H1 (cell line): Measurements from ENCODE around the gene PDHB. TPM values are rescaled to one million over a fixed set of nuclear protein-coding genes. Genes with fewer than 3 reads are reported as not detected.

ENCODE experiments used
- CTCF ChIA-PET: fragments of 300-600 bp; sonication (Branson Sonifier 250); formaldehyde crosslinking; loops from one replicate; lab custom pipeline; 2021; ENCODE audit not compliant: partially characterized antibody; lab: Charles Lee
- POLR2A ChIA-PET: fragments of 300-600 bp; sonication (Branson Sonifier 250); formaldehyde crosslinking; loops from one replicate; lab custom pipeline; 2021; ENCODE audit warnings: inconsistent platforms; ENCODE audit not compliant: partially characterized antibody; lab: Charles Lee
- DNase-seq, 2 experiments: peaks; one replicate each; pipeline versions ENCODE4 v3.0.0 to v3.0.0-alpha.2; 2010 to 2022; ENCODE audit warnings: low spot score in 2 of 2, low read depth in 1 of 2, mixed read lengths in 1 of 2
- FAIRE-seq: peaks from 2 replicates; lab custom pipeline; 2011; peaks lifted over from hg19 to GRCh38; lab: Jason Lieb, UNC
- H2AFZ ChIP-seq: 2 replicates; pipeline ENCODE4 v1.8.1; 2012; ENCODE audit warnings: low read length, inconsistent platforms
- H2AK5ac ChIP-seq: 2 replicates; pipeline ENCODE4 v1.6.1; 2013; ENCODE audit warnings: low read depth, low read length
- H2BK120ac ChIP-seq: replicated peaks from 2 replicates; pipeline ENCODE3; 2013; ENCODE audit warnings: low read depth, low read length, inconsistent platforms
- H2BK12ac ChIP-seq: 2 replicates; pipeline ENCODE4 v1.6.1; 2013; ENCODE audit warnings: low read depth, low read length
- H2BK15ac ChIP-seq: 2 replicates; pipeline ENCODE4 v1.6.1; 2013; ENCODE audit warnings: low read length
- H2BK20ac ChIP-seq: 2 replicates; pipeline ENCODE4 v1.6.1; 2013; ENCODE audit warnings: low read length
- H2BK5ac ChIP-seq: 2 replicates; pipeline ENCODE4 v1.6.1; 2013; ENCODE audit warnings: low read depth, low read length
- H3K14ac ChIP-seq: 2 replicates; pipeline ENCODE4 v1.6.1; 2013; ENCODE audit warnings: inconsistent platforms; ENCODE audit not compliant: insufficient read length
- H3K18ac ChIP-seq: 2 replicates; pipeline ENCODE4 v1.6.1; 2013; ENCODE audit warnings: low read length; ENCODE audit errors: extremely low read depth
- H3K23ac ChIP-seq: 2 replicates; pipeline ENCODE4 v1.6.1; 2013; ENCODE audit warnings: inconsistent platforms; ENCODE audit not compliant: insufficient read length
- H3K23me2 ChIP-seq: 2 replicates; pipeline ENCODE4 v1.6.1; 2013; ENCODE audit warnings: low read depth, low read length
- H3K27ac ChIP-seq: 2 replicates; pipeline ENCODE4 v1.6.1; 2011; ENCODE audit warnings: low read depth, low read length, inconsistent platforms
- H3K27me3 ChIP-seq, 4 experiments: replicated peaks in 1 of 4; 1 replicate in 1 of 4; 2 replicates in 3 of 4; pipeline versions ENCODE4 v1.6.1 to v1.8.1; 2011 to 2013; ENCODE audit warnings: low read length in 3 of 4, mild to moderate bottlenecking in 3 of 4, inconsistent platforms in 2 of 4, mixed read lengths in 2 of 4, moderate library complexity in 1 of 4; ENCODE audit not compliant: control insufficient read depth in 3 of 4, insufficient read depth in 3 of 4; ENCODE audit errors: extremely low read depth in 1 of 4
- H3K36me3 ChIP-seq, 4 experiments: 2 replicates each; pipeline versions ENCODE4 v1.6.1 to v1.8.1; 2011 to 2013; ENCODE audit warnings: mild to moderate bottlenecking in 4 of 4, low read length in 3 of 4, moderate library complexity in 2 of 4, control low read depth in 1 of 4, inconsistent platforms in 1 of 4; ENCODE audit not compliant: insufficient read depth in 4 of 4, control insufficient read depth in 2 of 4
- H3K4ac ChIP-seq: replicated peaks from 2 replicates; pipeline ENCODE3; 2013; ENCODE audit warnings: low read length, low read depth, mixed read lengths, inconsistent platforms; ENCODE audit not compliant: insufficient read length
- H3K4me1 ChIP-seq, 4 experiments: replicated peaks in 1 of 4; 1 replicate in 1 of 4; 2 replicates in 3 of 4; pipeline versions ENCODE4 v1.6.1 to v1.8.1; 2011 to 2013; ENCODE audit warnings: low read length in 3 of 4, inconsistent platforms in 2 of 4, mixed read lengths in 1 of 4; ENCODE audit not compliant: insufficient read depth in 4 of 4, control insufficient read depth in 3 of 4
- H3K4me2 ChIP-seq, 2 experiments: 2 replicates each; pipeline versions ENCODE4 v1.6.1 to v1.8.1; 2011 to 2013; ENCODE audit warnings: low read depth in 2 of 2, low read length in 2 of 2, control low read depth in 1 of 2, inconsistent platforms in 1 of 2, mild to moderate bottlenecking in 1 of 2; ENCODE audit not compliant: insufficient read depth in 1 of 2
- H3K4me3 ChIP-seq, 4 experiments: fragments of 200-600, 300-600 bp in 1 of 4; sonication (generic), shearing (Covaris generic), sonication (Bioruptor Twin) in 1 of 4; 2 replicates each; pipeline versions ENCODE4 v1.5.1 to v1.8.1; 2011 to 2016; ENCODE audit warnings: low read length in 4 of 4, low read depth in 3 of 4, control low read depth in 2 of 4, inconsistent platforms in 2 of 4, mild to moderate bottlenecking in 2 of 4, mixed read lengths in 1 of 4, moderate library complexity in 1 of 4; ENCODE audit not compliant: insufficient read depth in 2 of 4; ENCODE audit errors: extremely low read depth in 1 of 4
- H3K56ac ChIP-seq: replicated peaks from 2 replicates; pipeline ENCODE3; 2013; ENCODE audit warnings: low read depth, mild to moderate bottlenecking, mixed read lengths, low read length, inconsistent platforms; ENCODE audit not compliant: insufficient read length
- H3K79me1 ChIP-seq: 2 replicates; pipeline ENCODE4 v1.6.1; 2013; ENCODE audit warnings: low read depth, low read length, control low read depth
- H3K79me2 ChIP-seq, 2 experiments: 2 replicates each; pipeline versions ENCODE4 v1.6.1 to v1.8.1; 2012 to 2013; ENCODE audit warnings: low read length in 2 of 2, mild to moderate bottlenecking in 2 of 2, inconsistent platforms in 1 of 2; ENCODE audit not compliant: insufficient read depth in 2 of 2, control insufficient read depth in 1 of 2
- H3K9ac ChIP-seq, 4 experiments: replicated peaks in 1 of 4; 1 replicate in 1 of 4; 2 replicates in 3 of 4; pipeline versions ENCODE4 v1.6.1 to v1.8.1; 2011 to 2013; ENCODE audit warnings: low read depth in 3 of 4, low read length in 3 of 4, control low read depth in 2 of 4, mild to moderate bottlenecking in 2 of 4, moderate library complexity in 2 of 4, inconsistent platforms in 1 of 4; ENCODE audit errors: extremely low read depth in 1 of 4
- H3K9me3 ChIP-seq, 2 experiments: 2 replicates each; pipeline versions ENCODE4 v1.6.1 to v1.8.1; 2012 to 2013; ENCODE audit warnings: mild to moderate bottlenecking in 2 of 2, moderate library complexity in 2 of 2, control low read depth in 1 of 2, inconsistent platforms in 1 of 2, low read depth in 1 of 2, low read length in 1 of 2, mixed read lengths in 1 of 2; ENCODE audit not compliant: insufficient read depth in 2 of 2
- H4K20me1 ChIP-seq, 2 experiments: replicated peaks in 1 of 2; 2 replicates each; pipeline versions ENCODE3 to v1.8.1; 2011 to 2013; ENCODE audit warnings: inconsistent platforms in 2 of 2, low read length in 2 of 2, mild to moderate bottlenecking in 1 of 2; ENCODE audit not compliant: insufficient read depth in 2 of 2, control insufficient read depth in 1 of 2
- H4K5ac ChIP-seq: 2 replicates; pipeline ENCODE4 v1.6.1; 2013; ENCODE audit warnings: low read length, low read depth, mixed read lengths, inconsistent platforms; ENCODE audit not compliant: insufficient read length
- H4K8ac ChIP-seq: 2 replicates; pipeline ENCODE4 v1.8.0; 2013; ENCODE audit warnings: mild to moderate bottlenecking, moderate library complexity, low read length, inconsistent platforms; ENCODE audit not compliant: insufficient read depth; ENCODE audit errors: extremely low read depth
- H4K91ac ChIP-seq: replicated peaks from 2 replicates; pipeline ENCODE3; 2013; ENCODE audit warnings: low read length, mixed read lengths, inconsistent platforms; ENCODE audit not compliant: insufficient read length
- WGBS, 2 experiments: shearing (Covaris generic) in 1 of 2; methylation state at CpG; one replicate each; pipeline versions ENCODE4 v1.1.6 to v1.1.7; 2013 to 2015; ENCODE audit warnings: low lambda C conversion rate in 2 of 2, mixed read lengths in 2 of 2, inconsistent platforms in 1 of 2, low coverage in 1 of 2, missing lambda C conversion rate in 1 of 2; ENCODE audit not compliant: insufficient replicate concordance in 2 of 2, insufficient coverage in 1 of 2, insufficient read length in 1 of 2; ENCODE audit errors: extremely low coverage in 1 of 2, missing lambda C conversion rate in 1 of 2; 5-methylcytosine and 5-hydroxymethylcytosine counted together
- polyA plus RNA-seq, 7 experiments: library from polyadenylated mRNA; depleted of rRNA in 3 of 7; stranded (reverse) in 5 of 7; unstranded in 2 of 7; fragments of >200 nt in 5 of 7; fragments of 200-250 nt in 2 of 7; gene quantifications; 1 replicate in 5 of 7; 2 replicates in 1 of 7; 4 replicates in 1 of 7; pipeline versions ENCODE4 v1.2.1 to v1.2.3, GENCODE V29; 2011 to 2013; ENCODE audit warnings: missing spikeins in 2 of 7, mixed read lengths in 2 of 7
- total RNA-seq: library from RNA; stranded (reverse); fragmentation: NEBNext Ultra II Directional; extraction: Animal tissue kit (Norgen Biotek cat#: 25700); gene quantifications from 2 replicates; pipeline ENCODE4 v1.2.1, GENCODE V29; 2021
- TF ChIP-seq, protein P1 (sequence below): IDR thresholded peaks from 2 replicates; pipeline ENCODE4 v1.6.1; 2011; ENCODE audit warnings: low read depth, mild to moderate bottlenecking, low read length; ENCODE audit not compliant: insufficient read depth

Gene PDHB
- total and polyA plus RNA-seq, 2 of the 8 experiments (the other 6 are each of a cell fraction or from before 2014, with no cell fraction given): 90.4 to 140 TPM

DNA sequence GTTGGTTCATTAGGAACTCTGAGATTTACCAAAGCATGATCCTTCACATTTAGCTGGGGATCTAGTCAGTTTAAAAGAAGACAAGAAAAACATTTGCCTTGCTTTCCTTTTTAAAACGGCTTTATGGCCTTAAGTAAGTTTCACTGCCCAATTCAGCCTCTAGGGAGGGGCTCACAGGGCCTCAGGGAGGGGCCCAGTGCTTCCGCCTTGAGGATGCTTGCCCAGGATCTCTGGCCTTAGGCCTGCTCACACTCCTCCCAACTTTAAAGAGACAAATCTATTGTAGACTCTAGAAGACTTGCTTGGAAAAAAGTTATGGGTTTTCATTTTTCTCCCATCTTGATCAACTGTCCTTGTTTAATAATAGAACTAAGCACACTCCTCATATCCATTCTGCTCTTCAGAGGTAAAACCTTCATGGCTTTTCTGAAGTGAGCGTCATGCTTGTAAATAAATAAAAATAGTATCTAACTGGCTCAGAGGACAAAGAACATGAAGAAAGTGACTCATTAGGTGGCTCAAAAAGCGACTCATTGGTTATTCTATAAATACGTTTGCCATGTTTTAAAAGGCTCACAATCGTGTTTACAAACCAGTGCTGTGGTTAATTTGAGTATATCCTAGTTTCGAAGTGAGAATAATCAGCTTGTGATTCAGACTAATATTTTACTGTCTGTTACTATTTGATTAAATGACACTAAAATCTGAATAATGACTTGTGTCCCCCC lies 13.7 kb downstream of the PDHB start:
- H2BK120ac ChIP-seq: no peak overlapping the region
- H3K36me3 ChIP-seq: peaks cover 4 to 24% (median 7%) of the 10 kb centered on the region in 4 experiments; a peak in 5 of 8 replicates
- WGBS, 2 experiments: 86% methylated on average over 7 of the region's 7 CpGs; no CpG with 5 or more reads in 1 of the 2 experiments
- no peak overlapping the region for H3K4me3 ChIP-seq
- H3K4me1 ChIP-seq: peaks cover 0 to 4% (median 1%) of the 10 kb centered on the region in 4 experiments; a peak in 3 of 7 replicates
- CTCF ChIA-PET: interaction anchor here (1.0 to 1.4 kb wide), 3 partner anchors 10 to 149 kb away, joined by 3 to 5 read pairs (median 3); no protein-coding TSS in a partner anchor
- H2BK15ac ChIP-seq: no peak overlapping the region
- FAIRE-seq: no peak
- H3K27me3 ChIP-seq: no peaks in the 10 kb centered on the region
- no peaks in the 10 kb centered on the region for H3K79me1 ChIP-seq
- H3K18ac ChIP-seq: no peak overlapping the region
- no peak overlapping the region for H3K4me2 ChIP-seq
- H4K20me1 ChIP-seq: peaks cover 2% of the 10 kb centered on the region in 2 experiments
- no peaks in the 10 kb centered on the region for H3K23me2 ChIP-seq
- H2AK5ac ChIP-seq: no peak overlapping the region
- H4K5ac ChIP-seq: no peak overlapping the region
- H4K8ac ChIP-seq: no peak overlapping the region
- H2BK20ac ChIP-seq: no peak overlapping the region
- no peak overlapping the region for H3K9ac ChIP-seq
- TF ChIP-seq, protein P1, sequence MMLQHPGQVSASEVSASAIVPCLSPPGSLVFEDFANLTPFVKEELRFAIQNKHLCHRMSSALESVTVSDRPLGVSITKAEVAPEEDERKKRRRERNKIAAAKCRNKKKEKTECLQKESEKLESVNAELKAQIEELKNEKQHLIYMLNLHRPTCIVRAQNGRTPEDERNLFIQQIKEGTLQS: no peak
- H3K4ac ChIP-seq: no peak overlapping the region
- H2BK5ac ChIP-seq: no peak overlapping the region
- DNase-seq: no peak
- no peak overlapping the region for H3K23ac ChIP-seq
- no peak overlapping the region for H2AFZ ChIP-seq
- H3K56ac ChIP-seq: no peak overlapping the region
- no peak overlapping the region for H4K91ac ChIP-seq
- no peak overlapping the region for H2BK12ac ChIP-seq
- no peak overlapping the region for H3K27ac ChIP-seq
- no peaks in the 10 kb centered on the region for H3K79me2 ChIP-seq
- POLR2A ChIA-PET: interaction anchor here (0.9 to 1.9 kb wide), 3 partner anchors 11 to 99 kb away, joined by 5 to 11 read pairs (median 9); partner anchors contain the start of gene PDHB
- no peaks in the 10 kb centered on the region for H3K9me3 ChIP-seq
- H3K14ac ChIP-seq: no peak overlapping the region
